Stimulated activated CD4-positive, alpha-beta T cell treated with anti-CD3 and anti-CD28 coated beads, Interleukin-4, amount 100 ng/mL, for 48 hours (primary cell): ENCODE data around the gene RPS14.

Experiments
- DNase-seq, 2 donors: peaks; one replicate each; pipeline ENCODE4 v3.0.0-alpha.2; 2020; ENCODE audit warnings: low read depth in 2 of 2

The RPS14 gene

DNA sequence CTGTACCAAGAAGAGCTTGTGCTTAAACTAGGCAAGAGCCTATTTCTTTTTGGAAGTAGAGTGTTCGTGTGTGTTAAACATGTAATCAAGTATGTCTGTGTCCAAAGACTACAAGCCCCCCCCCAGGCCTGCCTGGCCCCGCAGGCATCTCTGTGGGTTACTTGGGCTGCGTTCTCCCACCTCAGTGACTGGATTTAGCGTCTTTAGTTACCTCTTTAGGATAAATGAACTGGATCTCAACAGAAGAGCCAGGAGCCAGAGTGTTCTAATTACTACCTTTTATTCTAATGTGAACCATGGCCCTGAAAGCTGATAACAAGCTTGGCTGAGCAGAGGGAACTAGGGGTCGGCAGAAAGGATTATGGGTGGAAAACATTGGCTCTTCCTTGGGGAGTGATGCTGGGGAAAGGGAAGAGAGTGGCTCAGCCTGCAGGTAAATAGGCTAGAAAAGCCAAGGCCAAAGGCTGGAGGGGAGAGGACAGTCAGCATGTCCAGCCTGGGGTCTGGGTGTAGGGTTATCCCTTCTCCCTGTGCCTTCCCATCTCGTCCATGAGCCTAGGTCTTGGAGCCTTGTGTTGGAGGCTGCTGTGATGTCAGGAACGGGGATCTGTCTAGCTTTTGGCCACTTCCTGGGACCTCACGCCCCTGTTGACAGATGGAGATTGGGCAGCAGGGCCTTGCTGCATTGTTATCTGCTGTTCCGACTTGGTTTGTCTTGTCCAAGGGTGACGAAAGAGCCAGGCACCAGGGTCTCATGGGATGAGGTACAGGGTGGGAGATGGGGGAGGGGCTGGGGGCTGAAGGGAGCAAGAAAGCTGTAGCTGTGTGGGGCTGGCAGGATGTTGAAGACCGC lies 47.9 kb downstream of the RPS14 start:
- no peak for DNase-seq

GRCh38 chr5:150401076-150401375 lies 48.5 kb downstream of the RPS14 start:
- no peak for DNase-seq

DNA sequence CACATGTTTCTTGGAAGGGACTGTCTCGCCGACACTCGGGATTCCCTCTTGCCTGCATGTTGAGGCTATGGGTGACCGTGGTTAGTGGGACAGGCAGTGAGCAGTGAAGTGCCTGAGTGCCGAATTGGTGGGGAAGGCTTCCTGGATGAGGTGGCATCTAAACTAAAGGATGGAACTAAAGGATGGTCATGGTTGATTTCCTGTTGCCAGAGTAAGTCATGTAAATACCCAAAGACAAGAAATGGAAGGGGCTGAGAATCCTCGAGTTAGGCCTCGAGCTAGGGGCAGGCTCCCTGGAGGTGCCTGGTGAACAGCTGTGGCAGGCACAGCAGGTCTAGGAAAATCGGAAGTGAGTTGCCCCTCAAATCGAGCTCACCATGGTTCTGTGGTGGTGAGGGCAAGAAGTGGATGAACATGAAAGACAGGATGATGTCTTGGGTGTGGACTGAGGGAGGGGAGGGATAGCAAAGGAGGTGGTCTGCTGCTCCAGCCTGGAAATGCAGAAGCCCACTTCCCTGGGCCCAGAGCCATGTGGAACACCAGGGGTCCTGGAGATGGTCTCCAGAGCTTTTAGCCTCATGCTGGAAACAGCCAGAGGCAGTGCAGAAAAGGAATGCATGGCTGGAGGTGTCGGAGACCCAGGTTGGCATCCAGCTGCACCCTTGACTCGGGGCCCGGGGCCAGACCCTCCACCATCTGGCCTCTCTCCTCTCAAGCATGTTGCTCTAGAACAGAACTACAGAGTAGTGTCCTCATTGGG lies 49.0 kb downstream of the RPS14 start:
- no peak for DNase-seq

GRCh38 chr5:150399524-150400211 lies 49.9 kb downstream of the RPS14 start:
- DNase-seq = no peak

GRCh38 chr5:150398722-150399523 lies 50.6 kb downstream of the RPS14 start:
- DNase-seq = no peak

GRCh38 chr5:150397782-150398721 lies 51.5 kb downstream of the RPS14 start:
- no peak for DNase-seq

GRCh38 chr5:150397146-150397781 lies 52.3 kb downstream of the RPS14 start:
- no peak for DNase-seq

- no peak for DNase-seq
These were observed 53.3 kb downstream of the RPS14 start for GRCh38 chr5:150396267-150396666.

- no peak for DNase-seq
These were observed 53.9 kb downstream of the RPS14 start for GRCh38 chr5:150395688-150395975.

DNA sequence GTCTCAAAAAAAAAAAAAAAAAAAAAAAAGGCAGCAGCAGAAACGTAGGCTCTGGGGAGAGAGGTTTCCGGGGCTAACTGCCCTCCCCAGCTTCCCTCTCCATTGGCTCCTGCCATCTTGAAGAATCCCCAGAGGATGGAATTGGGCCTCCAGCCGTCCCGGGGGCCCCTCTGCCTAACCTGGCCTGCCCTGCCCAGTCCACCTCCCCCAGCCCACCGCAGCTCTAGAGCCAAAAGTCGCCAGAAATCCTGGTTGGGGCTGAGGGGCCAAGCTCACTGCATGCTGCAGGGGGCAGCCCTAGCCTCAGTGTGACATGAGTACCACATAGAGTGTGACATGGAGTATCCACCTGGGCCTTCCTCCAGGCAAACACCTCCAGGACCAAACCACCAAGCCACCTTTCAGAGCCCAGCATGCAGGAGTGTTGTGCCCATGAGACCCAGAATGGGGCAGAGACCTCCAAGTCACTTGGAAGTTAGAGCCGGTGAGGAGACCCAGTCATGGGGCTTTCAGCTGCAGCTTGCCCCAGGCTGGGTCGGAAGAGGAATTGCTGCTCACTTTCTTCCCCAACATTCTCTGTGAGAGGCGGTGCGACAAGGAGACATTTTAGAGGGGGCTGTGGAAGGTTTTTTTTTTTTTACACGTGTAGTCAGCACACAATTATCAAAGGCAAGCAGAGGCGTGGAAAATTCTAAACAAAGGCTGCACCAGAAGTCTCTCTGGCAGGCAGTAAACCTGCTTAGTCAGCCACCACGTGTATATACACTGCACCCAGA lies 54.4 kb downstream of the RPS14 start:
- no peak for DNase-seq

- DNase-seq = no peak
These were observed 55.4 kb downstream of the RPS14 start for GRCh38 chr5:150394131-150394530.

DNA sequence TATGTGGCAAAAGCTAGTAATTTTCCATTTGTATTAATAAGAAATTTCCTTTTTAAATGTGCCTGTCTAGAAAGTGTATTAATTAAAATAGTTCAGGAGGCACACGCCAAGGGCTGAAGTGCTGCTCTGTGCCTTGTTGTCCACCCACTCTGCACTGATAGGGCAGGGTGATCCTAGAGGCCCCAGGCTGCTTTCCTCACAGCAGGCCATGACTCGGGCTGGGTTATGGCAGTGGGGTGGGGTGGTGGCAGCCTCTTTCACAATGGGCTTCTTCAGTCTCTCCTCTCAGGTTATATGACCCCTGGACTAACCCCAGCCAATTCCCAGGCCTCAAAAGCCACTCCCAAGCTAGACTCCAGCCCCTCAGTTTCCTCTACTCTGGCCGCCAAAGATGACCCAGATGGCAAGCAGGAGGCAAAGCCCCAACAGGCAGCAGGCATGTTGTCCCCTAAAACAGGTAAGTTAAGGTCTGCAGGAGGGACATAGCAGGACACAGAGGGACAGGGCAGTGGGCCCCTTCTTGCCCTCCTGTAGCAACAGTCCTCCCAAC lies 56.4 kb downstream of the RPS14 start:
- DNase-seq = no peak

DNA sequence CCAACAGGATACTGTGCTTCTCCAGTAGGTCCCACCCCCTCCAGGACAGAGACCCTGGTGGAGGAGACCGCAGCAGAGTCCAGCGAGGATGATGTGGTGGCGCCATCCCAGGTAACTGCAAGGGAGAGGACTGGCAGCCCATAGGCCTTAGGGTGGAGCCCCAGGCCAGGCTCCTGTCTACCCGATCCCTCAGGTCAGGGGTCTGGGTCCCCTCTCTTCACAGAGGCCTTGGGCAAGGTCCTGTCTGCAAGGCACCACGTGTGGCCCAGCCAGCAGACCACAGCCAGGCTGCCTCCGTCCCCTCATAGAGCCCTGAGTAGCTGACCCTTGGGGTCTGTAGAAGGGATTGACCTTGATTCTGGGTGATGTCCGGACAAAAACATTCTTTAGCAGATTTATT lies 56.9 kb downstream of the RPS14 start:
- DNase-seq = no peak
